Lower lobe of right lung (tissue), 2 donors: ENCODE measurements around the gene HRCT1. TPM values are rescaled to one million over a fixed set of nuclear protein-coding genes. Genes with fewer than 3 reads are reported as not detected.

Experiments
- ATAC-seq, 2 donors: fragments of 200-7000 bp; cut with Tn5 transposase; one replicate each; pipeline ENCODE4 v1.9.1; 2020 to 2022; ENCODE audit warnings: mild to moderate bottlenecking in 2 of 2, moderate library complexity in 2 of 2
- DNase-seq: peaks from one replicate; pipeline ENCODE4 v3.0.0-alpha.2; 2020
- H3K27ac ChIP-seq: fragments of 200-600 bp; one replicate; pipeline ENCODE4 v1.8.0; 2022
- H3K27me3 ChIP-seq: fragments of 200-600 bp; one replicate; pipeline ENCODE4 v1.8.0; 2022; ENCODE audit warnings: low read depth
- H3K36me3 ChIP-seq: fragments of 200-600 bp; one replicate; pipeline ENCODE4 v1.8.0; 2022; ENCODE audit warnings: mild to moderate bottlenecking
- H3K4me1 ChIP-seq: fragments of 200-600 bp; one replicate; pipeline ENCODE4 v1.8.0; 2022
- H3K4me3 ChIP-seq: fragments of 200-600 bp; one replicate; pipeline ENCODE4 v1.8.0; 2022; ENCODE audit warnings: mild to moderate bottlenecking
- H3K9me3 ChIP-seq: fragments of 200-600 bp; one replicate; pipeline ENCODE4 v1.8.0; 2022
- CTCF ChIP-seq: fragments of 200-600 bp; IDR thresholded peaks from one replicate; pipeline ENCODE4 v1.8.0; 2022; ENCODE audit warnings: antibody characterized with exemption, mild to moderate bottlenecking
- intact Hi-C: fragments of 100-400 bp; cut with DNase I; formaldehyde crosslinking; loops from one replicate; pipeline ENCODE4 v1.11.0; 2022
- total RNA-seq: library from RNA; stranded (reverse); fragmentation: NEBNext Ultra II Directional; extraction: Animal tissue kit (Norgen Biotek cat#: 25700); gene quantifications from one replicate; pipeline ENCODE4 v1.2.1, GENCODE V29; 2021
- donor health status: DM: no; HTN: yes; CAD: no; lungs with severe emphysema.

The HRCT1 gene
- total RNA-seq, 1 donor from 2014 or later: 8.7 TPM

- Histone ChIP-seq H3K9me3 (no peaks in the 10 kb centered on the region), H3K27ac (no peak overlapping the region), H3K4me3 (no peak overlapping the region), H3K4me1 (peaks cover 23% of the 10 kb centered on the region), H3K27me3 (no peaks in the 10 kb centered on the region), H3K36me3 (no peaks in the 10 kb centered on the region)
- intact Hi-C loops: no loop called here
- ATAC-seq: no peak
- no peak for TF ChIP-seq CTCF
- no peak for DNase-seq
These were observed 36.3 kb downstream of the HRCT1 start for GRCh38 chr9:35942286-35942685.

GRCh38 chr9:35944173-35944572 is 38.2 kb downstream of the HRCT1 start:
- no peak for TF ChIP-seq CTCF
- Histone ChIP-seq H3K36me3 (no peaks in the 10 kb centered on the region), H3K27me3 (no peaks in the 10 kb centered on the region), H3K4me3 (no peak overlapping the region), H3K27ac (no peak overlapping the region), H3K4me1 (peaks cover 32% of the 10 kb centered on the region), H3K9me3 (no peaks in the 10 kb centered on the region)
- intact Hi-C loops: no loop called here
- ATAC-seq: no peak
- no peak for DNase-seq

- ATAC-seq (peak; percentile 35 to 48), DNase-seq (no peak)
- no peaks in the 10 kb centered on the region for H3K36me3 ChIP-seq
- peak overlapping the region; percentile 66 for H3K27ac ChIP-seq
- peaks cover 37% of the 10 kb centered on the region for H3K4me1 ChIP-seq
- H3K4me3 ChIP-seq: no peak overlapping the region
- intact Hi-C loops: no loop called here
- no peaks in the 10 kb centered on the region for H3K9me3 ChIP-seq
- H3K27me3 ChIP-seq: no peaks in the 10 kb centered on the region
- TF ChIP-seq CTCF: no peak
These were observed 38.8 kb downstream of the HRCT1 start for GRCh38 chr9:35944841-35945240.

GRCh38 chr9:35945341-35946018 is 39.5 kb downstream of the HRCT1 start:
- no peaks in the 10 kb centered on the region for H3K27me3 ChIP-seq
- peak; percentile 72 for ATAC-seq
- H3K36me3 ChIP-seq: no peaks in the 10 kb centered on the region
- peak; percentile 81 for TF ChIP-seq CTCF
- DNase-seq: peak; percentile 83
- H3K9me3 ChIP-seq: no peaks in the 10 kb centered on the region
- peaks cover 33% of the 10 kb centered on the region for H3K4me1 ChIP-seq
- H3K4me3 ChIP-seq: peak overlapping the region; percentile 22
- intact Hi-C loops: no loop called here
- H3K27ac ChIP-seq: peak overlapping the region; percentile 66

GRCh38 chr9:35948451-35948850 is 42.4 kb downstream of the HRCT1 start:
- H3K27ac ChIP-seq: no peak overlapping the region
- intact Hi-C loops: no loop called here
- H3K27me3 ChIP-seq: no peaks in the 10 kb centered on the region
- H3K4me3 ChIP-seq: no peak overlapping the region
- no peaks in the 10 kb centered on the region for H3K36me3 ChIP-seq
- H3K4me1 ChIP-seq: peaks cover 29% of the 10 kb centered on the region
- no peaks in the 10 kb centered on the region for H3K9me3 ChIP-seq
- DNase-seq (no peak), ATAC-seq (no peak)
- no peak for TF ChIP-seq CTCF
